ENCODE measurements around the gene CEP120. TPM values are rescaled to one million over a fixed set of nuclear protein-coding genes. Genes with fewer than 3 reads are reported as not detected.
"Not testable (repeated sequence)": the region's sequence is repeated elsewhere in the genome, so short reads cannot be mapped to it uniquely, and the experiment has no call there.

CEP120 gene
- total RNA-seq, 4 donors from 2014 or later = 3.9 to 7.8 (median 7.6) TPM

DNA sequence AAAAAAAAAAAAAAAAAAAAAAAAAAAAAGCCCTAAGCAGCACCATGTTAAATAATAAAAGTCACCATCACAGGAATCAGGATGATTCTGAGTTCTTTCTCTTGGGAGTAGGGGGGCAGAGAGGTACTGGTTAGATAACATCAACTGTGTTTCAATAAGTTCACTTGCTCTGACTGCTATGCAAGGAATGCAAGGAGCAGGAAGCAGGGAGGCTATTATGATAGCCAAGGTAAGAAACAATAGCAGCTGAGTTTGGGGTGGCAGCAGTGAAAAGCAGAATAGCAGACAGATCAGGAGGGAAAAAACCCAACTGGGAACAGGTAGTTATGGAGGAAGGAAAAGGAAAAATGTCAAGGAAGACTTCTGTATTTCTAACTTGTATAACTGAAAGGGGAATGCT lies 8.2 kb downstream of the CEP120 start:
- H3K4me1 ChIP-seq = no peaks in the 10 kb centered on the region
- intact Hi-C loops (cut with DNase I; ENCODE audit: low total_unique reads) = no loop called here
- no peak overlapping the region for H3K4me3 ChIP-seq
- in situ Hi-C loops (cut with MboI; ENCODE audit: low sequenced_read_pairs in 4 of 4) = loop anchor here in 3 of 4 donors (10.0 to 25.0 kb wide), 3 partner anchors 180 to 200 kb away; no protein-coding TSS in a partner anchor
- TF ChIP-seq, protein P1, sequence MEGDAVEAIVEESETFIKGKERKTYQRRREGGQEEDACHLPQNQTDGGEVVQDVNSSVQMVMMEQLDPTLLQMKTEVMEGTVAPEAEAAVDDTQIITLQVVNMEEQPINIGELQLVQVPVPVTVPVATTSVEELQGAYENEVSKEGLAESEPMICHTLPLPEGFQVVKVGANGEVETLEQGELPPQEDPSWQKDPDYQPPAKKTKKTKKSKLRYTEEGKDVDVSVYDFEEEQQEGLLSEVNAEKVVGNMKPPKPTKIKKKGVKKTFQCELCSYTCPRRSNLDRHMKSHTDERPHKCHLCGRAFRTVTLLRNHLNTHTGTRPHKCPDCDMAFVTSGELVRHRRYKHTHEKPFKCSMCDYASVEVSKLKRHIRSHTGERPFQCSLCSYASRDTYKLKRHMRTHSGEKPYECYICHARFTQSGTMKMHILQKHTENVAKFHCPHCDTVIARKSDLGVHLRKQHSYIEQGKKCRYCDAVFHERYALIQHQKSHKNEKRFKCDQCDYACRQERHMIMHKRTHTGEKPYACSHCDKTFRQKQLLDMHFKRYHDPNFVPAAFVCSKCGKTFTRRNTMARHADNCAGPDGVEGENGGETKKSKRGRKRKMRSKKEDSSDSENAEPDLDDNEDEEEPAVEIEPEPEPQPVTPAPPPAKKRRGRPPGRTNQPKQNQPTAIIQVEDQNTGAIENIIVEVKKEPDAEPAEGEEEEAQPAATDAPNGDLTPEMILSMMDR (IDR thresholded peaks at IDR 0.05 in 4 of 5, conservative IDR thresholded peaks at IDR 0.05 in 1 of 5) = no peak
- no peak for TF ChIP-seq POLR2A (IDR thresholded peaks at IDR 0.05)
- H3K27ac ChIP-seq = no peak overlapping the region
- no peaks in the 10 kb centered on the region for H3K27me3 ChIP-seq
- H3K9me3 ChIP-seq = no peaks in the 10 kb centered on the region
- ATAC-seq (no peak), DNase-seq (no peak)
- peaks cover 0 to 48% of the 10 kb centered on the region in 2 donors for H3K36me3 ChIP-seq

GRCh38 chr5:123412206-123412605 lies 11.0 kb downstream of the CEP120 start:
- intact Hi-C loops (cut with DNase I; ENCODE audit: low total_unique reads) = no loop called here
- in situ Hi-C loops (cut with MboI; ENCODE audit: low sequenced_read_pairs in 4 of 4) = loop anchor here in 3 of 4 donors (10.0 to 25.0 kb wide), 3 partner anchors 183 to 203 kb away; no protein-coding TSS in a partner anchor
- ATAC-seq (no peak), DNase-seq (no peak)
- no peak overlapping the region for H3K27ac ChIP-seq
- TF ChIP-seq, protein P1 (IDR thresholded peaks at IDR 0.05 in 4 of 5, conservative IDR thresholded peaks at IDR 0.05 in 1 of 5) = no peak
- no peak for TF ChIP-seq POLR2A (IDR thresholded peaks at IDR 0.05)
- H3K4me3 ChIP-seq = no peak overlapping the region
- H3K4me1 ChIP-seq = no peaks in the 10 kb centered on the region
- H3K36me3 ChIP-seq = peaks cover 0 to 40% of the 10 kb centered on the region in 2 donors
- no peaks in the 10 kb centered on the region for H3K27me3 ChIP-seq
- no peaks in the 10 kb centered on the region for H3K9me3 ChIP-seq

DNA sequence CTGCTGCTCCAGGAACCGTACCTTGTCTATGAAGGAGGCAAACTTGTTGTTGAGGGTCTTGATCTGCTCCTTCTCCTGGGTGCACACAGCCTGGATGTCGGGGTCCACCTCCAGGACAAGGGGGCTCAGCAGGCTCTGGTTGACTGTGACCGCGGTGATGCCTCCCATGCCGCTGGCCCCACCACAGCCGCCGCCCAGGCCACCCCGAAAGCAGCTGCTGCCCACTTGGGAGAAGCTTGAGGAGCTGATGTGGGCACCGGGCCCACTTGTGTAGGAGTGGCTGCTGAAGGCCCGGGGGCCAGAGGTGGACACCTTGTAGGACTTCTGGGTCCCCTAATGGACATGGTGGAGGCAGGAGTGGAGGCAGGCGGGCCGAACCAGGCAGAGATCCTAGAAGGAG lies 21.2 kb downstream of the CEP120 start:
- H3K4me3 ChIP-seq; intact Hi-C loops (cut with DNase I; ENCODE audit: low total_unique reads); ATAC-seq; H3K9me3 ChIP-seq; H3K4me1 ChIP-seq; H3K27ac ChIP-seq; DNase-seq; H3K27me3 ChIP-seq: not testable (repeated sequence)
- peaks cover 0 to 20% of the 10 kb centered on the region in 2 donors for H3K36me3 ChIP-seq
- in situ Hi-C loops (cut with MboI; ENCODE audit: low sequenced_read_pairs in 4 of 4) = loop anchor here in 1 of 4 donors (25.0 kb wide), 1 partner anchor 210 kb away; no protein-coding TSS in a partner anchor

GRCh38 chr5:123401320-123401719 lies 21.9 kb downstream of the CEP120 start:
- ATAC-seq (no peak), DNase-seq (no peak)
- Histone ChIP-seq H3K27ac (no peak overlapping the region), H3K4me1 (no peaks in the 10 kb centered on the region), H3K27me3 (no peaks in the 10 kb centered on the region), H3K9me3 (no peaks in the 10 kb centered on the region), H3K4me3 (no peak overlapping the region), H3K36me3 (peaks cover 0 to 25% of the 10 kb centered on the region in 2 donors)
- in situ Hi-C loops (cut with MboI; ENCODE audit: low sequenced_read_pairs in 4 of 4) = loop anchor here in 1 of 4 donors (25.0 kb wide), 1 partner anchor 211 kb away; no protein-coding TSS in a partner anchor
- intact Hi-C loops (cut with DNase I; ENCODE audit: low total_unique reads) = no loop called here
- TF ChIP-seq, protein P1 (IDR thresholded peaks at IDR 0.05 in 4 of 5, conservative IDR thresholded peaks at IDR 0.05 in 1 of 5) = no peak
- no peak for TF ChIP-seq POLR2A (IDR thresholded peaks at IDR 0.05)

GRCh38 chr5:123400870-123401291 lies 22.3 kb downstream of the CEP120 start:
- H3K9me3 ChIP-seq; H3K27ac ChIP-seq; H3K27me3 ChIP-seq; H3K4me3 ChIP-seq; H3K4me1 ChIP-seq; ATAC-seq; intact Hi-C loops (cut with DNase I; ENCODE audit: low total_unique reads); DNase-seq: not testable (repeated sequence)
- in situ Hi-C loops (cut with MboI; ENCODE audit: low sequenced_read_pairs in 4 of 4) = loop anchor here in 1 of 4 donors (25.0 kb wide), 1 partner anchor 211 kb away; no protein-coding TSS in a partner anchor
- peaks cover 0 to 25% of the 10 kb centered on the region in 2 donors for H3K36me3 ChIP-seq

All from gastrocnemius medialis (tissue), 4 donors.